Measurements from ENCODE around the gene OR2J3. TPM values are rescaled to one million over a fixed set of nuclear protein-coding genes. Genes with fewer than 3 reads are reported as not detected.
"Not testable (repeated sequence)": the region's sequence is repeated elsewhere in the genome, so short reads cannot be mapped to it uniquely, and the experiment has no call there.

Gene OR2J3
- total RNA-seq, 2 donors from 2014 or later = not detected

GRCh38 chr6:29142309-29142708, 34.5 kb downstream of the OR2J3 start:
- no peak for DNase-seq
- no peak overlapping the region for H3K27ac ChIP-seq
- H3K9me3 ChIP-seq = no peaks in the 10 kb centered on the region
- H3K4me1 ChIP-seq = no peaks in the 10 kb centered on the region
- intact Hi-C loops (cut with DNase I) = no loop called here
- no peak overlapping the region for H3K4me3 ChIP-seq
- H3K9ac ChIP-seq (ENCODE audit: low read depth in 2 of 2, low read length in 2 of 2) = no peak overlapping the region
- H3K36me3 ChIP-seq = no peaks in the 10 kb centered on the region
- no peak for TF ChIP-seq CTCF (IDR thresholded peaks at IDR 0.05)
- no peaks in the 10 kb centered on the region for H3K27me3 ChIP-seq

GRCh38 chr6:29146179-29146578, 38.3 kb downstream of the OR2J3 start:
- no peak overlapping the region for H3K27ac ChIP-seq
- intact Hi-C loops (cut with DNase I) = no loop called here
- H3K9me3 ChIP-seq = no peaks in the 10 kb centered on the region
- no peak for TF ChIP-seq CTCF (IDR thresholded peaks at IDR 0.05)
- no peak for DNase-seq
- H3K4me1 ChIP-seq = no peaks in the 10 kb centered on the region
- no peak overlapping the region for H3K4me3 ChIP-seq
- H3K27me3 ChIP-seq = no peaks in the 10 kb centered on the region
- H3K36me3 ChIP-seq = no peaks in the 10 kb centered on the region
- no peak overlapping the region for H3K9ac ChIP-seq (ENCODE audit: low read depth in 2 of 2, low read length in 2 of 2)

GRCh38 chr6:29147074-29147473, 39.2 kb downstream of the OR2J3 start:
- intact Hi-C loops (cut with DNase I) = no loop called here
- DNase-seq = no peak
- Histone ChIP-seq H3K27me3 (no peaks in the 10 kb centered on the region), H3K27ac (no peak overlapping the region), H3K36me3 (no peaks in the 10 kb centered on the region), H3K4me1 (no peaks in the 10 kb centered on the region), H3K9me3 (no peaks in the 10 kb centered on the region), H3K4me3 (no peak overlapping the region), H3K9ac (ENCODE audit: low read depth in 2 of 2, low read length in 2 of 2) (no peak overlapping the region)
- TF ChIP-seq CTCF (IDR thresholded peaks at IDR 0.05) = no peak

GRCh38 chr6:29149444-29149843, 41.6 kb downstream of the OR2J3 start:
- DNase-seq; H3K4me3 ChIP-seq; H3K9ac ChIP-seq (ENCODE audit: low read depth in 2 of 2, low read length in 2 of 2); H3K4me1 ChIP-seq; intact Hi-C loops (cut with DNase I); H3K27ac ChIP-seq; H3K9me3 ChIP-seq; H3K27me3 ChIP-seq; H3K36me3 ChIP-seq: not testable (repeated sequence)

- Histone ChIP-seq H3K9me3 (no peaks in the 10 kb centered on the region), H3K27me3 (no peaks in the 10 kb centered on the region), H3K4me1 (no peaks in the 10 kb centered on the region), H3K9ac (ENCODE audit: low read depth in 2 of 2, low read length in 2 of 2) (no peak overlapping the region), H3K27ac (no peak overlapping the region), H3K4me3 (no peak overlapping the region), H3K36me3 (no peaks in the 10 kb centered on the region)
- DNase-seq = no peak
- intact Hi-C loops (cut with DNase I) = no loop called here
- TF ChIP-seq CTCF (IDR thresholded peaks at IDR 0.05) = no peak
These were observed 45.2 kb downstream of the OR2J3 start for GRCh38 chr6:29153083-29153482.

GRCh38 chr6:29155182-29155581, 47.3 kb downstream of the OR2J3 start:
- intact Hi-C loops (cut with DNase I); H3K36me3 ChIP-seq; DNase-seq; H3K27me3 ChIP-seq; H3K9me3 ChIP-seq; H3K27ac ChIP-seq; H3K4me1 ChIP-seq; H3K4me3 ChIP-seq; H3K9ac ChIP-seq (ENCODE audit: low read depth in 2 of 2, low read length in 2 of 2): not testable (repeated sequence)

GRCh38 chr6:29159922-29160321, 52.1 kb downstream of the OR2J3 start:
- intact Hi-C loops (cut with DNase I) = not testable (repeated sequence)

More at GRCh38 chr6:29159922-29160321, 52.1 kb downstream of the OR2J3 start:
- DNase-seq; H3K9ac ChIP-seq (ENCODE audit: low read depth in 2 of 2, low read length in 2 of 2); H3K4me1 ChIP-seq; H3K9me3 ChIP-seq; H3K36me3 ChIP-seq; H3K4me3 ChIP-seq; H3K27ac ChIP-seq; H3K27me3 ChIP-seq: not testable (repeated sequence)

Other genes with a start within 250 kb of the OR2J3 start
- 10 to 100 TPM; 26.9 to 47.7 TPM for gene TRIM27, start 184.1 kb upstream of the OR2J3 start, total RNA-seq
- gene ZNF311, start 102.7 kb upstream of the OR2J3 start, total RNA-seq = 1 to 10 TPM; 1.1 to 2.1 TPM
- gene OR2W1, start 62.9 kb upstream of the OR2J3 start, total RNA-seq = not detected
- not detected for gene OR2B3, start 20.7 kb upstream of the OR2J3 start, total RNA-seq
- gene OR2J1, start 8.6 kb upstream of the OR2J3 start, total RNA-seq = not detected
- gene OR2J2, start 62.8 kb downstream of the OR2J3 start, total RNA-seq = not detected
- not detected for gene OR14J1, start 193.6 kb downstream of the OR2J3 start, total RNA-seq

Measured in colonic mucosa (tissue), 4 donors.